GM12878 (cell line): ENCODE data around the gene ZIC5. TPM values are rescaled to one million over a fixed set of nuclear protein-coding genes. Genes with fewer than 3 reads are reported as not detected.

Source experiments
- ATAC-seq: fragments of 200-7000 bp; cut with Tn5 transposase; 3 replicates; pipeline ENCODE4 v1.9.1; 2020; ENCODE audit warnings: mild to moderate bottlenecking, moderate library complexity
- BruUV-seq: library from RNA; stranded (reverse); fragments of 400-500 nt; replicated peaks from 2 replicates; lab custom pipeline; 2021; lab: Mats Ljungman, UMichigan
- CTCF ChIA-PET: fragments of 300-600 bp; sonication (Branson Sonifier 250); formaldehyde crosslinking; extraction: SDS; loops from one replicate; lab custom pipeline; 2021; ENCODE audit warnings: inconsistent platforms; lab: Yijun Ruan, JAX
- POLR2A ChIA-PET: fragments of 350-600 bp; formaldehyde crosslinking; extraction: SDS; loops from one replicate; lab custom pipeline; 2021; ENCODE audit warnings: inconsistent platforms; lab: Charles Lee
- RAD21 ChIA-PET: fragments of 300-600 bp; sonication (Branson Sonifier 250); formaldehyde crosslinking; loops from one replicate; lab custom pipeline; 2023; ENCODE audit warnings: antibody characterized with exemption; ENCODE audit not compliant: unreplicated experiment; lab: Charles Lee
- SMC1A ChIA-PET: fragments of 300-600 bp; sonication (Branson Sonifier 250); formaldehyde crosslinking; loops from one replicate; lab custom pipeline; 2023; ENCODE audit not compliant: unreplicated experiment, uncharacterized antibody; lab: Charles Lee
- DNase-seq: peaks from one replicate; pipeline ENCODE4 v3.0.0-alpha.2; 2011; ENCODE audit warnings: low read depth, low spot score
- FAIRE-seq: peaks from 3 replicates; lab custom pipeline; 2011; peaks lifted over from hg19 to GRCh38; lab: Jason Lieb, UNC
- H2AFZ ChIP-seq: 2 replicates; pipeline ENCODE4 v1.6.0; 2011; ENCODE audit warnings: low read depth, low read length, control low read depth; ENCODE audit not compliant: control insufficient read depth
- H3K27ac ChIP-seq: 2 replicates; pipeline ENCODE4 v1.5.1; 2011; ENCODE audit warnings: control low read depth; ENCODE audit not compliant: control insufficient read depth, insufficient read depth
- H3K27me3 ChIP-seq, 2 experiments: replicated peaks in 1 of 2; 2 replicates each; pipeline versions ENCODE4 v1.6.0 to v1.6.1; 2011; ENCODE audit warnings: low read length in 1 of 2; ENCODE audit not compliant: control insufficient read depth in 2 of 2, insufficient read depth in 2 of 2
- H3K36me3 ChIP-seq, 2 experiments: 2 replicates each; pipeline ENCODE4 v1.5.1; 2011; ENCODE audit warnings: low read length in 1 of 2; ENCODE audit not compliant: control insufficient read depth in 2 of 2, insufficient read depth in 2 of 2
- H3K4me1 ChIP-seq: 2 replicates; pipeline ENCODE4 v1.6.1; 2011; ENCODE audit warnings: mild to moderate bottlenecking, low read length, moderate library complexity, mixed read lengths; ENCODE audit not compliant: control insufficient read depth, insufficient read depth
- H3K4me2 ChIP-seq: 2 replicates; pipeline ENCODE4 v1.6.0; 2011; ENCODE audit warnings: control low read depth; ENCODE audit not compliant: control insufficient read depth, insufficient read depth
- H3K4me3 ChIP-seq: fragments of 200-600 bp; sonication (generic); 2 replicates; pipeline ENCODE4 v1.5.1; 2016
- H3K79me2 ChIP-seq: 2 replicates; pipeline ENCODE4 v1.6.0; 2011; ENCODE audit warnings: low read length; ENCODE audit not compliant: control insufficient read depth, insufficient read depth
- H3K9ac ChIP-seq: 2 replicates; pipeline ENCODE4 v1.8.0; 2011; ENCODE audit warnings: low read length, control low read depth, mixed read lengths; ENCODE audit not compliant: control insufficient read depth, insufficient read depth
- H3K9me3 ChIP-seq: replicated peaks from 3 replicates; pipeline ENCODE4 v1.5.1; 2011; ENCODE audit warnings: mild to moderate bottlenecking, low read length; ENCODE audit not compliant: control insufficient read depth, insufficient read depth
- H4K20me1 ChIP-seq: 2 replicates; pipeline ENCODE4 v1.6.0; 2011; ENCODE audit not compliant: control insufficient read depth, insufficient read depth
- IRF4 ChIP-seq: IDR thresholded peaks from 2 replicates; pipeline ENCODE4 v1.6.1; 2011; ENCODE audit warnings: low read depth, low read length
- KLF5 ChIP-seq: fragments of 450-650 bp; IDR thresholded peaks from 2 replicates; pipeline ENCODE4 v1.6.1; 2014; ENCODE audit warnings: mild to moderate bottlenecking; ENCODE audit not compliant: partially characterized antibody
- NBN ChIP-seq: fragments of 450-650 bp; IDR thresholded peaks from 2 replicates; pipeline ENCODE4 v1.6.1; 2016
- RAD21 ChIP-seq: IDR thresholded peaks from 2 replicates; pipeline ENCODE4 v1.6.1; 2011; ENCODE audit warnings: mild to moderate bottlenecking, low read depth, low read length, moderate library complexity; ENCODE audit not compliant: insufficient read depth
- SMAD5 ChIP-seq: IDR thresholded peaks from 2 replicates; pipeline ENCODE4 v1.6.1; 2016; ENCODE audit warnings: antibody characterized with exemption, low read depth
- SMARCA5 ChIP-seq: fragments of 450-650 bp; IDR thresholded peaks from 2 replicates; pipeline ENCODE4 v1.6.1; 2017; ENCODE audit warnings: mild to moderate bottlenecking
- WGBS: methylation state at CpG from one replicate; pipeline ENCODE4 v1.1.6; 2016; ENCODE audit warnings: low lambda C conversion rate; ENCODE audit not compliant: insufficient replicate concordance, insufficient coverage; ENCODE audit errors: missing lambda C conversion rate; 5-methylcytosine and 5-hydroxymethylcytosine counted together
- in situ Hi-C: fragments of 300-500 bp; cut with MboI; formaldehyde crosslinking; loops from 9 replicates; pipeline ENCODE4 v1.14.3; 2018; ENCODE audit warnings: mixed read lengths
- intact Hi-C: fragments of 100-400 bp; cut with micrococcal nuclease; formaldehyde crosslinking; loops from one replicate; pipeline ENCODE4 v1.14.2; 2022; ENCODE audit not compliant: unreplicated experiment
- polyA plus RNA-seq, 11 experiments: library from polyadenylated mRNA; depleted of rRNA in 4 of 11; unstranded in 6 of 11; stranded (reverse) in 5 of 11; fragments of >200 nt; fragmentation: Nextera tagmentation in 4 of 11; fragmentation: Illumina TruSeq in 1 of 11; extraction: Ambion mirVana in 4 of 11; extraction: Trizol in 1 of 11; gene quantifications; 1 replicate in 1 of 11; 2 replicates in 10 of 11; pipeline versions ENCODE4 v1.2.1 to v1.2.3, GENCODE V29; 2011 to 2016; ENCODE audit warnings: inconsistent platforms in 2 of 11, missing spikeins in 2 of 11, low read depth in 1 of 11
- total RNA-seq, 4 experiments: library from RNA; depleted of rRNA in 3 of 4; stranded (reverse); fragments of >200 nt in 3 of 4; fragmentation: Illumina TruSeq in 1 of 4; extraction: Trizol in 1 of 4; gene quantifications; 2 replicates each; pipeline versions ENCODE4 v1.2.1 to v1.2.3, GENCODE V29; 2013 to 2021
- TF ChIP-seq, protein P1 (sequence below): fragments of 450-650 bp; IDR thresholded peaks from 2 replicates; pipeline ENCODE4 v1.6.1; 2017; ENCODE audit warnings: mild to moderate bottlenecking
- TF ChIP-seq, protein P2 (sequence below): fragments of 450-650 bp; formaldehyde crosslinking; IDR thresholded peaks from 2 replicates; pipeline ENCODE4 v1.4.0; 2022; ENCODE audit warnings: mild to moderate bottlenecking, moderate library complexity
- TF ChIP-seq, protein P3 (sequence below): fragments of 450-650 bp; IDR thresholded peaks from 2 replicates; pipeline ENCODE4 v1.6.1; 2016; ENCODE audit warnings: mild to moderate bottlenecking

Gene ZIC5
- total and polyA plus RNA-seq, 10 of the 15 experiments (the other 5 are each of a cell fraction or from before 2014, with no cell fraction given) = not detected

DNA sequence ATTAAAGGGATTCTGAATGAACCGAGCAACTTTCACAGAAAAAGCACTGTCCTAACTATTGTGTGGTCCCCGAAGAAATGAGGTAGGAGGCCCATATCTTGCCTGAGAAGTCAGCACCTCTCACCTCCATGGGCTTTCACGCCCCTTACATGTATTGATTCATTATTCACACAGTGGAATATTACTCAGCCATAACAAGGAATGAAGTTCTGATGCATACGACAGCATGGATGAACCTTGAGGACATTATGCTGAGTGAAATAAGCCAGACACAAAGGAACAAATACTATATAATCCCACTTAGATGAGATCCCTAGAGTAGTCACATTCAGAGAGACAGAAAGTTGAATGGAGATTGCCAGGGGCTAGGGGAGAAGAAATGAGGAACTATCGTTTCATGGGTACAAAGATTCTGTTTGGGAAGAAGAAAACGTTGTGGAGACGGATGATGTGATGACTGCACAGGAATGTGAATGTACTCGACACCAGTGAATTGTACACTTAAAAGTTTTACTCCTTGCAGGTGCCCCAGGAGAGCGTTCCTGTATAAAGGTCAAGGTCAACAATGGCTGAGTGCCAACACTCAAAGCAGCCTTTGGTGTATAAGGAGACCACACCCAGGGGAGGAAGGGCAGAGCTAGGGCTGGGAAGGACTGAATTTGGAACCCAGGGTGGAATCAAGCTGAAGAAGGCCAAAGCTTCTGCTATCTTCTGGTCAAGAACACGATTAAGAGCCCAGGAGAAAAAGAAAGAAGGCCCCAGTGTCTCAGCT, 22.5 kb downstream of the ZIC5 start:
- no peak for TF ChIP-seq SMAD5
- TF ChIP-seq SMARCA5 = no peak
- no peaks in the 10 kb centered on the region for H3K79me2 ChIP-seq
- H2AFZ ChIP-seq = no peak overlapping the region
- WGBS = 44% methylated on average over 10 of the region's 10 CpGs
- intact Hi-C loops = no loop called here
- ATAC-seq (no peak), DNase-seq (no peak), FAIRE-seq (no peak)
- H3K4me2 ChIP-seq = no peak overlapping the region
- H3K4me3 ChIP-seq = no peak overlapping the region
- no peak overlapping the region for H3K27ac ChIP-seq
- H3K9me3 ChIP-seq = no peaks in the 10 kb centered on the region
- H3K27me3 ChIP-seq = peaks cover 0 to 4% of the 10 kb centered on the region in 2 experiments; a peak in 1 of 4 replicates
- ChIA-PET CTCF (interaction anchor here (0.6 kb wide), 1 partner anchor 981 kb away, joined by 4 read pairs; no protein-coding TSS in a partner anchor), RAD21 (no interaction called here), POLR2A (no interaction called here), SMC1A (no interaction called here)
- in situ Hi-C loops = no loop called here
- no peak overlapping the region for H3K9ac ChIP-seq
- no peaks in the 10 kb centered on the region for H3K4me1 ChIP-seq
- no peaks in the 10 kb centered on the region for H3K36me3 ChIP-seq
- BruUV-seq = no TSS peak
- no peaks in the 10 kb centered on the region for H4K20me1 ChIP-seq

DNA sequence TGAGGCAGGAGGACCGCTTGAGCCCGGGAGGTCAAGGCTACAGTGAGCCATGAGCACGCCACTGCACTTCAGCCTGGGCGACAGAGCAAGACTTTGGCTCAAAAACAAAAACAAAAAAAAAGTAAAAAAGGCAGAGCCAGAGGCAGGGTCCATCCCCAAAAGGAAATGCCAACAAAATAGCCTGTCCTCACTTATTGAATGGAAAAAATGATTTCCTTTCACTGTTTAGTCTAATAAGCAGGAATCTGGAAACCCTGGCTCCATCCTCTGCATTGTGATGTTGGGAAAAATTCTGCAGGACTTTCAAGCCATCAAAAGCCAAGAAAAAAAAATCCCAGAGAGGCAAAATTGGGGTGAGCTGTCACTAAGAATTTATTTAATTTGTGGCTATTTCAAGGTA, 23.2 kb downstream of the ZIC5 start:
- H3K4me1 ChIP-seq = no peaks in the 10 kb centered on the region
- H3K9me3 ChIP-seq = no peaks in the 10 kb centered on the region
- WGBS = 26% methylated on average over 4 of the region's 4 CpGs
- H3K27me3 ChIP-seq = peaks cover 0 to 4% of the 10 kb centered on the region in 2 experiments; a peak in 1 of 4 replicates
- ChIA-PET RAD21 (no interaction called here), SMC1A (no interaction called here), CTCF (no interaction called here), POLR2A (no interaction called here)
- H3K27ac ChIP-seq = no peak overlapping the region
- TF ChIP-seq, protein P1, sequence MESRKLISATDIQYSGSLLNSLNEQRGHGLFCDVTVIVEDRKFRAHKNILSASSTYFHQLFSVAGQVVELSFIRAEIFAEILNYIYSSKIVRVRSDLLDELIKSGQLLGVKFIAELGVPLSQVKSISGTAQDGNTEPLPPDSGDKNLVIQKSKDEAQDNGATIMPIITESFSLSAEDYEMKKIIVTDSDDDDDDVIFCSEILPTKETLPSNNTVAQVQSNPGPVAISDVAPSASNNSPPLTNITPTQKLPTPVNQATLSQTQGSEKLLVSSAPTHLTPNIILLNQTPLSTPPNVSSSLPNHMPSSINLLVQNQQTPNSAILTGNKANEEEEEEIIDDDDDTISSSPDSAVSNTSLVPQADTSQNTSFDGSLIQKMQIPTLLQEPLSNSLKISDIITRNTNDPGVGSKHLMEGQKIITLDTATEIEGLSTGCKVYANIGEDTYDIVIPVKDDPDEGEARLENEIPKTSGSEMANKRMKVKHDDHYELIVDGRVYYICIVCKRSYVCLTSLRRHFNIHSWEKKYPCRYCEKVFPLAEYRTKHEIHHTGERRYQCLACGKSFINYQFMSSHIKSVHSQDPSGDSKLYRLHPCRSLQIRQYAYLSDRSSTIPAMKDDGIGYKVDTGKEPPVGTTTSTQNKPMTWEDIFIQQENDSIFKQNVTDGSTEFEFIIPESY = no peak
- TF ChIP-seq, protein P2, sequence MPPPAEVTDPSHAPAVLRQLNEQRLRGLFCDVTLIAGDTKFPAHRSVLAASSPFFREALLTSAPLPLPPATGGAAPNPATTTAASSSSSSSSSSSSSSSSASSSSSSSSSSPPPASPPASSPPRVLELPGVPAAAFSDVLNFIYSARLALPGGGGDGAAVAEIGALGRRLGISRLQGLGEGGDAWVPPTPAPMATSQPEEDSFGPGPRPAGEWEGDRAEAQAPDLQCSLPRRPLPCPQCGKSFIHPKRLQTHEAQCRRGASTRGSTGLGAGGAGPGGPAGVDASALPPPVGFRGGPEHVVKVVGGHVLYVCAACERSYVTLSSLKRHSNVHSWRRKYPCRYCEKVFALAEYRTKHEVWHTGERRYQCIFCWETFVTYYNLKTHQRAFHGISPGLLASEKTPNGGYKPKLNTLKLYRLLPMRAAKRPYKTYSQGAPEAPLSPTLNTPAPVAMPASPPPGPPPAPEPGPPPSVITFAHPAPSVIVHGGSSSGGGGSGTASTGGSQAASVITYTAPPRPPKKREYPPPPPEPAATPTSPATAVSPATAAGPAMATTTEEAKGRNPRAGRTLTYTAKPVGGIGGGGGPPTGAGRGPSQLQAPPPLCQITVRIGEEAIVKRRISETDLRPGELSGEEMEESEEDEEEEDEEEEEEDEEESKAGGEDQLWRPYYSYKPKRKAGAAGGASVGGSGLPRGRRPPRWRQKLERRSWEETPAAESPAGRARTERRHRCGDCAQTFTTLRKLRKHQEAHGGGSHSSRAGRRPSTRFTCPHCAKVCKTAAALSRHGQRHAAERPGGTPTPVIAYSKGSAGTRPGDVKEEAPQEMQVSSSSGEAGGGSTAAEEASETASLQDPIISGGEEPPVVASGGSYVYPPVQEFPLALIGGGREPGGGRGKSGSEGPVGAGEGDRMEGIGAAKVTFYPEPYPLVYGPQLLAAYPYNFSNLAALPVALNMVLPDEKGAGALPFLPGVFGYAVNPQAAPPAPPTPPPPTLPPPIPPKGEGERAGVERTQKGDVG = no peak
- TF ChIP-seq KLF5 = no peak
- TF ChIP-seq, protein P3, sequence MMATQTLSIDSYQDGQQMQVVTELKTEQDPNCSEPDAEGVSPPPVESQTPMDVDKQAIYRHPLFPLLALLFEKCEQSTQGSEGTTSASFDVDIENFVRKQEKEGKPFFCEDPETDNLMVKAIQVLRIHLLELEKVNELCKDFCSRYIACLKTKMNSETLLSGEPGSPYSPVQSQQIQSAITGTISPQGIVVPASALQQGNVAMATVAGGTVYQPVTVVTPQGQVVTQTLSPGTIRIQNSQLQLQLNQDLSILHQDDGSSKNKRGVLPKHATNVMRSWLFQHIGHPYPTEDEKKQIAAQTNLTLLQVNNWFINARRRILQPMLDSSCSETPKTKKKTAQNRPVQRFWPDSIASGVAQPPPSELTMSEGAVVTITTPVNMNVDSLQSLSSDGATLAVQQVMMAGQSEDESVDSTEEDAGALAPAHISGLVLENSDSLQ = no peak
- TF ChIP-seq RAD21 = no peak
- TF ChIP-seq IRF4 = no peak
- no peak for TF ChIP-seq NBN
- H3K36me3 ChIP-seq = no peaks in the 10 kb centered on the region
- no peak overlapping the region for H3K9ac ChIP-seq
- no peak overlapping the region for H3K4me2 ChIP-seq
- in situ Hi-C loops (no loop called here), intact Hi-C loops (no loop called here)
- BruUV-seq = no TSS peak
- DNase-seq = no peak
- no peak for ATAC-seq
- no peak for FAIRE-seq
- H4K20me1 ChIP-seq = no peaks in the 10 kb centered on the region
- no peaks in the 10 kb centered on the region for H3K79me2 ChIP-seq
- H3K4me3 ChIP-seq = no peak overlapping the region
- H2AFZ ChIP-seq = no peak overlapping the region
